Neuronal stem cell (in vitro differentiated cells): ENCODE measurements around the gene LSAMP.

ENCODE experiments used
- DNase-seq: peaks from one replicate; pipeline ENCODE4 v3.0.0-alpha.2; 2013; ENCODE audit warnings: low spot score
- H2AFZ ChIP-seq: one replicate; pipeline ENCODE4 v1.6.1; 2013; ENCODE audit warnings: mild to moderate bottlenecking, low read length, inconsistent platforms
- H2AK5ac ChIP-seq: 2 replicates; pipeline ENCODE4 v1.6.1; 2013; ENCODE audit warnings: low read depth, mild to moderate bottlenecking, inconsistent platforms, low read length, moderate library complexity, mixed read lengths
- H2BK120ac ChIP-seq: 2 replicates; pipeline ENCODE4 v1.6.1; 2013; ENCODE audit warnings: low read depth, mild to moderate bottlenecking, inconsistent platforms, low read length, moderate library complexity, mixed read lengths
- H2BK12ac ChIP-seq: one replicate; pipeline ENCODE4 v1.6.1; 2013; ENCODE audit warnings: low read length, inconsistent platforms
- H2BK15ac ChIP-seq: 2 replicates; pipeline ENCODE4 v1.6.1; 2013; ENCODE audit warnings: mild to moderate bottlenecking, low read length, inconsistent platforms, mixed read lengths
- H2BK5ac ChIP-seq: one replicate; pipeline ENCODE4 v1.6.1; 2013; ENCODE audit warnings: inconsistent platforms, mild to moderate bottlenecking, low read length, moderate library complexity
- H3K14ac ChIP-seq: one replicate; pipeline ENCODE4 v1.6.1; 2013; ENCODE audit warnings: low read length, inconsistent platforms
- H3K18ac ChIP-seq: 2 replicates; pipeline ENCODE4 v1.6.1; 2013; ENCODE audit warnings: low read length, inconsistent platforms
- H3K23ac ChIP-seq: 2 replicates; pipeline ENCODE4 v1.6.1; 2013; ENCODE audit warnings: low read depth, mild to moderate bottlenecking, mixed read lengths, low read length, inconsistent platforms; ENCODE audit not compliant: poor library complexity
- H3K27ac ChIP-seq: replicated peaks from 3 replicates; pipeline ENCODE4 v1.5.1; 2013; ENCODE audit warnings: low read length, inconsistent platforms
- H3K27me3 ChIP-seq, 3 experiments: 2 replicates each; pipeline ENCODE4 v1.6.1; 2013; ENCODE audit warnings: low read length in 3 of 3, mild to moderate bottlenecking in 2 of 3, inconsistent platforms in 1 of 3, low read depth in 1 of 3, mixed read lengths in 1 of 3, moderate library complexity in 1 of 3; ENCODE audit not compliant: control insufficient read depth in 3 of 3, insufficient read depth in 3 of 3
- H3K36me3 ChIP-seq, 2 donors: replicated peaks in 1 of 2; 2 replicates each; pipeline ENCODE4 v1.6.1; 2013; ENCODE audit warnings: low read length in 2 of 2; ENCODE audit not compliant: control insufficient read depth in 2 of 2, insufficient read depth in 2 of 2
- H3K4ac ChIP-seq: 2 replicates; pipeline ENCODE4 v1.6.1; 2013; ENCODE audit warnings: inconsistent platforms, mild to moderate bottlenecking, low read length, moderate library complexity
- H3K4me1 ChIP-seq, 2 donors: 1 replicate in 1 of 2; 2 replicates in 1 of 2; pipeline ENCODE4 v1.6.1; 2013; ENCODE audit warnings: low read length in 2 of 2, low read depth in 1 of 2; ENCODE audit not compliant: control insufficient read depth in 2 of 2, insufficient read depth in 1 of 2
- H3K4me2 ChIP-seq: one replicate; pipeline ENCODE4 v1.6.1; 2013; ENCODE audit warnings: mild to moderate bottlenecking, low read length, inconsistent platforms; ENCODE audit not compliant: insufficient read depth, poor library complexity, severe bottlenecking
- H3K4me3 ChIP-seq, 2 donors: 2 replicates each; pipeline ENCODE4 v1.5.1; 2013; ENCODE audit warnings: low read length in 2 of 2, mild to moderate bottlenecking in 2 of 2, inconsistent platforms in 1 of 2, moderate library complexity in 1 of 2
- H3K79me1 ChIP-seq: one replicate; pipeline ENCODE4 v1.6.1; 2013; ENCODE audit warnings: low read depth, mild to moderate bottlenecking, inconsistent platforms, low read length, moderate library complexity
- H3K9ac ChIP-seq: one replicate; pipeline ENCODE4 v1.6.1; 2013; ENCODE audit warnings: mild to moderate bottlenecking, low read depth, low read length, inconsistent platforms; ENCODE audit not compliant: poor library complexity
- H3K9me3 ChIP-seq, 2 donors: replicated peaks in 1 of 2; 2 replicates each; pipeline versions ENCODE3 to v1.6.1; 2013; ENCODE audit warnings: low read length in 2 of 2, mild to moderate bottlenecking in 2 of 2, inconsistent platforms in 1 of 2, low read depth in 1 of 2, mixed read lengths in 1 of 2, moderate library complexity in 1 of 2; ENCODE audit not compliant: control insufficient read depth in 2 of 2, insufficient read depth in 1 of 2
- H4K8ac ChIP-seq: one replicate; pipeline ENCODE4 v1.6.1; 2013; ENCODE audit warnings: low read depth, mild to moderate bottlenecking, inconsistent platforms, low read length, moderate library complexity
- H4K91ac ChIP-seq: one replicate; pipeline ENCODE4 v1.6.1; 2013; ENCODE audit warnings: low read length, low read depth, mild to moderate bottlenecking, inconsistent platforms; ENCODE audit not compliant: poor library complexity
- WGBS, 2 donors: extraction: QIAGEN DNeasy Blood & Tissue Kit; methylation state at CpG; one replicate each; pipeline ENCODE4 v1.1.7; 2013; ENCODE audit warnings: missing lambda C conversion rate in 2 of 2, mixed read lengths in 1 of 2; ENCODE audit not compliant: insufficient read length in 2 of 2, insufficient replicate concordance in 1 of 2; ENCODE audit errors: extremely low coverage in 2 of 2; 5-methylcytosine and 5-hydroxymethylcytosine counted together

The LSAMP gene

GRCh38 chr3:116070061-116070460, 375.2 kb downstream of the LSAMP start:
- WGBS, 2 donors: no CpG with 5 or more reads among the region's 2 CpGs
- Histone ChIP-seq H3K27me3 (no peaks in the 10 kb centered on the region), H2BK5ac (no peak overlapping the region), H2BK12ac (no peak overlapping the region), H3K4me1 (no peaks in the 10 kb centered on the region), H3K4me2 (no peak overlapping the region), H3K14ac (no peak overlapping the region), H2AFZ (no peak overlapping the region), H3K4me3 (no peak overlapping the region), H4K91ac (no peak overlapping the region), H3K18ac (no peak overlapping the region), H2BK15ac (no peak overlapping the region), H3K36me3 (no peaks in the 10 kb centered on the region), H3K23ac (no peak overlapping the region), H3K9me3 (no peaks in the 10 kb centered on the region), H3K4ac (no peak overlapping the region), H3K9ac (no peak overlapping the region), H3K27ac (no peak overlapping the region), H2BK120ac (no peak overlapping the region), H3K79me1 (no peaks in the 10 kb centered on the region), H2AK5ac (no peak overlapping the region), H4K8ac (no peak overlapping the region)
- DNase-seq: no peak

GRCh38 chr3:116069024-116069423, 376.3 kb downstream of the LSAMP start:
- H3K27ac ChIP-seq: no peak overlapping the region
- no peak overlapping the region for H3K4me3 ChIP-seq
- no peaks in the 10 kb centered on the region for H3K79me1 ChIP-seq
- H2BK15ac ChIP-seq: no peak overlapping the region
- no peak for DNase-seq
- no peak overlapping the region for H2BK5ac ChIP-seq
- H3K23ac ChIP-seq: no peak overlapping the region
- no peak overlapping the region for H2AFZ ChIP-seq
- H3K4ac ChIP-seq: no peak overlapping the region
- no peak overlapping the region for H4K91ac ChIP-seq
- no peak overlapping the region for H3K14ac ChIP-seq
- H3K4me1 ChIP-seq: no peaks in the 10 kb centered on the region
- no peak overlapping the region for H3K9ac ChIP-seq
- H4K8ac ChIP-seq: no peak overlapping the region
- no peaks in the 10 kb centered on the region for H3K27me3 ChIP-seq
- no peak overlapping the region for H2BK120ac ChIP-seq
- H3K4me2 ChIP-seq: no peak overlapping the region
- H3K36me3 ChIP-seq: no peaks in the 10 kb centered on the region
- WGBS, 2 donors: no CpG with 5 or more reads among the region's 4 CpGs
- no peak overlapping the region for H2AK5ac ChIP-seq
- H3K18ac ChIP-seq: no peak overlapping the region
- no peaks in the 10 kb centered on the region for H3K9me3 ChIP-seq
- no peak overlapping the region for H2BK12ac ChIP-seq

DNA sequence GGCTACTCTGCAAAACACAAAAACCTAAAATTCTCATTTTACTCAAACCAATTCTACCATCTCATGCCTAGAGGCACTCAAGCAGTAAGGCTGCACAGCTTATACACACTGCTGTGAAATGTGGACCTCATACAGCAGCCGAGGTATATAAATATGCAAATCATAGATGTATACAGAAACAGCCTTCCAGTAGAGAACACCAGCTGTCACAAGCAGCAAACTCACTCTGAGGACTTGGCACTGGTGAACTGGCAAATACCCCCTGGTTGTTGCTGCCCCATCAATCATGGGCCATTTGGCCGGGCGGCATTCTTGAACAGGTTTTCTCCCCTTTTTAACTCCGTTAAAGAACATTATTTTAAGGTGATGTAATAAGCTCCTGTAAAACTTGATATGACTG, 378.0 kb downstream of the LSAMP start:
- Histone ChIP-seq H4K8ac (no peak overlapping the region), H2BK120ac (no peak overlapping the region), H2AFZ (no peak overlapping the region), H3K9ac (no peak overlapping the region), H3K18ac (no peak overlapping the region), H3K27me3 (no peaks in the 10 kb centered on the region), H3K14ac (no peak overlapping the region), H3K4me3 (no peak overlapping the region), H2BK12ac (no peak overlapping the region), H3K4ac (no peak overlapping the region), H2AK5ac (no peak overlapping the region), H2BK5ac (no peak overlapping the region), H2BK15ac (no peak overlapping the region), H3K27ac (no peak overlapping the region), H3K36me3 (no peaks in the 10 kb centered on the region), H3K4me2 (no peak overlapping the region), H3K23ac (no peak overlapping the region), H3K79me1 (no peaks in the 10 kb centered on the region), H3K9me3 (no peaks in the 10 kb centered on the region), H4K91ac (no peak overlapping the region), H3K4me1 (no peaks in the 10 kb centered on the region)
- no peak for DNase-seq
- no CpG with 5 or more reads among the region's 4 CpGs for WGBS, 2 donors

GRCh38 chr3:116065501-116065900, 379.8 kb downstream of the LSAMP start:
- Histone ChIP-seq H3K9me3 (no peaks in the 10 kb centered on the region), H3K4ac (no peak overlapping the region), H3K4me1 (no peaks in the 10 kb centered on the region), H3K79me1 (no peaks in the 10 kb centered on the region), H2AFZ (no peak overlapping the region), H2BK15ac (no peak overlapping the region), H2BK120ac (no peak overlapping the region), H3K27me3 (no peaks in the 10 kb centered on the region), H3K36me3 (no peaks in the 10 kb centered on the region), H3K27ac (no peak overlapping the region), H4K8ac (no peak overlapping the region), H2BK12ac (no peak overlapping the region), H2BK5ac (no peak overlapping the region), H4K91ac (no peak overlapping the region), H3K18ac (no peak overlapping the region), H3K4me2 (no peak overlapping the region), H3K9ac (no peak overlapping the region), H3K23ac (no peak overlapping the region), H3K4me3 (no peak overlapping the region), H3K14ac (no peak overlapping the region), H2AK5ac (no peak overlapping the region)
- no peak for DNase-seq
- no CpG with 5 or more reads among the region's 1 CpG for WGBS, 2 donors
